HL-60 (cell line): ENCODE data around the gene HCLS1.

Experiments
- CTCF ChIP-seq: IDR thresholded peaks from one replicate; pipeline ENCODE4 v1.5.1; 2011; ENCODE audit warnings: low read length, control low read depth, inconsistent platforms; ENCODE audit not compliant: insufficient read depth
- GABPA ChIP-seq: IDR thresholded peaks from 2 replicates; pipeline ENCODE4 v1.6.1; 2012; ENCODE audit warnings: low read depth
- POLR2AphosphoS5 ChIP-seq: IDR thresholded peaks from 2 replicates; pipeline ENCODE4 v1.6.1; 2012; ENCODE audit warnings: low read depth
- REST ChIP-seq: IDR thresholded peaks from 2 replicates; pipeline ENCODE4 v1.6.1; 2012; ENCODE audit warnings: low read depth; ENCODE audit not compliant: insufficient replicate concordance

- TF ChIP-seq CTCF (no peak), GABPA (no peak), REST (no peak), POLR2AphosphoS5 (no peak)
These were observed 64.8 kb downstream of the HCLS1 start for GRCh38 chr3:121595765-121596406.
